Activated CD4-positive, alpha-beta T cell treated with anti-CD3 and anti-CD28 coated beads for 48 hours (primary cell): ENCODE results near the gene TMEM190.
A peak's percentile ranks its signal among the peaks of the same experiment; 100 is the strongest.

ENCODE experiments used
- DNase-seq: peaks from one replicate; pipeline ENCODE4 v3.0.0-alpha.2; 2020

TMEM190 gene

DNA sequence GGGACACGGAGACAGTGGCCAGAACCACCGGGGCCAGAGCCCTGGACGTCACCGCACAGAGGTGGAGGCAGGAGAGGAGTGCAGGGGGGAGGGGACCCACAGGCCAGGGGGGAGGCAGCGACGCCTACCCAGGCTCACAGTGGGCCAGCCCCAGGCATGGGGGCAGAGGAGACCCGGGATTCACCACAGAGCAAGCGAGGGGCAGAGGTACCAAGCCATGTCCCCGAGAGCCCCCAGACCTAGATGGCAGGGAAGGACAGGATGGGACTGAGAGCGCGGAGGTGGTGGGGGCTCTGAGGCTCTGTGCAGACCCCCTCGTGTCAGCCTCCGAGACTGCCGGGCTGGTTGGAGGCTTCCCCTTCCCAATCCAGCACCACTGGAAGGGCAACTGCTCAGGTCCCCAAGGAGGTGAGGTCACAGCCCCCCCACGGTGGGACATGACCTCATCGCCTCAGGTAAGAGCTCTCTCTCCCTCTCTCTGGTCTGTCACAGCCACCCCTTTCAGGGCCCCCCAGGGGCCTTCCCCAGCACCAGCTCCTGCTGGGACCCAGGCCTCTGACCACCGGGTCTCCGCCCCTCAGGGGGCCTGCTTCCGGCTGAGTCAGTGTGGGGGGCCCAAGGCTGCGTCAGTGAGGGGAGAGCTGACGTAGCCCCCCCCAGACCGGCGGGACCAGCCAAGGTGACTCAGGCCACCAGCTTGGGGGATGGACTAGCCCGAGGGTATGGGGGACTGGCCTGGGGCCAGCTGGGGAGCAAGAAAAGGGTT is 4.1 kb upstream of the TMEM190 start:
- peak; percentile 35 for DNase-seq

- DNase-seq = no peak
Measured at GRCh38 chr19:55373306-55373992, 3.2 kb upstream of the TMEM190 start.

DNA sequence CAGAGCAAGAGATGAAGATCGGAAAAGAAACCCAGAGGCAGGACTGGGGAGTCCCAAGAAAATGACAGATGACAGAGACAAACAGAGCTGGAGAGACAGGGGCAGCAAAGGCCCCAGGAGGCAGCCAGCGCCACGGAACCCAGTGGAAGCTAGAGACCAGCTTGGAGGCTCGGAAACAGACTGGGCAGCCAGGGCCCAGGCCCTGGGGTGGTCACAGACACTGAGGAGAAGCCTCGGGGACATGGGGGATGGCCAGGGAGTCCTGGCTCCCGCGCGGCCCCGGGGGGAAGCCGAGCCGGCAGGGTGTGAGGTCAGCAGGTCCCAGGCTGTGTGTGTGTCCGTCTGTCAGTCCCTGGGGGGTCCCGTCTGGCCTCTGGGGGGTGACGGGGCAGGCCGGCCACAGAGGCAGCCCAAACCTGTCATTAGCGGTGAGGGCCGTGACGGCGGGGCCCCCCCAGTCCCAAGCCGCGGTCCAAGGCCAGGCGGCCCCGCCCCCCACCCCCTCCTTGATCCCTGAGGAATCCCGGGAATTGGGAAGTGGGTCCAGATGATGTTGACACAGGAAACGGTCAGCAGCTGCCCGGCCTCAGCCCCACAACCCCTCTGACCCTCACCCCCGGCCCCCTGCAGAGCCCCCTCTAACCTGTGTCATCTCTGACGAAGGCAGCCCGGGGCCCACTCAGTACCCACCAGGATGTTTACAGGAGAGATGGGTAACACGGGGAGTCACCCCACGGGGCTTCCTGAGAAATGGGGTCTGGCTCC is 2.5 kb upstream of the TMEM190 start:
- no peak for DNase-seq

DNA sequence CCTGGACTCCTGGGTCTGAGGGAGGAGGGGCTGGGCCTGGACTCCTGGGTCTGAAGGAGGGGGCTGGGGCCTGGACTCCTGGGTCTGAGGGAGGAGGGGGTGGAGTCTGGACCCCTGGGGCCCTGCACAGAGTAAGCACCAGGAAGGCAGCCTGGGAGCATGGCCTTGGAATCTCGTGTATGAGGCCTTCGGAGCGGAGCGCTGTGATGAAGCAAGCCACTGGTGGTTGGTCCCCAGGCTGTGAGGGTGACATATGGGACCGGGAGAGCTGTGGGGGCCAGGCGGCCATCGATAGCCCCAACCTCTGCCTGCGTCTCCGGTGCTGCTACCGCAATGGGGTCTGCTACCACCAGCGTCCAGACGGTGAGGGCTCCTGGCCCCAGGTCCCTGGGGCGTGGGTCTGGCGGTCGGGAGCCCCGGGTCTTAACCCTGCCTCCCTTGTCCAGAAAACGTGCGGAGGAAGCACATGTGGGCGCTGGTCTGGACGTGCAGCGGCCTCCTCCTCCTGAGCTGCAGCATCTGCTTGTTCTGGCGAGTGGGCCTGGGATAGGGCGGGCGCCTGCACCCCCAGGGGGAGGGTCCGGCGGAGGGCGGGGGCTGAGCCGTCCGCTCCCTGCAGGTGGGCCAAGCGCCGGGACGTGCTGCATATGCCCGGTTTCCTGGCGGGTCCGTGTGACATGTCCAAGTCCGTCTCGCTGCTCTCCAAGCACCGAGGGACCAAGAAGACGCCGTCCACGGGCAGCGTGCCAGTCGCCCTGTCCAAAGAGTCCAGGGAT is 918 bp downstream of the TMEM190 start:
- DNase-seq = no peak

DNA sequence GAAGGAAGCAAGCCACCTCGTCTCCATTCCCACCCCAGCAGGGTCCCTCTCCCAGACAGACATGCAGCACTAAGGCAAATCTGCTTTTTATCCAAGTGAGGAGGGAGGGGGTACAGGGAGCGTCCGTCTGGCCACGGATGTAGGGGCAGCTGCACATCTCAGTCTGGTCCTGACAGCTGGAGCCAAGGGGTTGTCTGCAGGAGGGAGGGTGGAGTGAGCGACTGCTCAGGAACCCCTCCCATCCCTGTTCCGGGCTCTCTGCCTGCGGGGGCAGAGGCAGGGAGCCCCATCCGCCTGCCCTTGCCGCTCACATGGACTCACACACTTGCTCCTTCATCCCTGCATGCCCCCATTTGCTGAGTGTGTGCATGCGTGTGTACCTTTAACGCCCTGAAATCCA is 2.5 kb downstream of the TMEM190 start:
- DNase-seq = no peak

DNA sequence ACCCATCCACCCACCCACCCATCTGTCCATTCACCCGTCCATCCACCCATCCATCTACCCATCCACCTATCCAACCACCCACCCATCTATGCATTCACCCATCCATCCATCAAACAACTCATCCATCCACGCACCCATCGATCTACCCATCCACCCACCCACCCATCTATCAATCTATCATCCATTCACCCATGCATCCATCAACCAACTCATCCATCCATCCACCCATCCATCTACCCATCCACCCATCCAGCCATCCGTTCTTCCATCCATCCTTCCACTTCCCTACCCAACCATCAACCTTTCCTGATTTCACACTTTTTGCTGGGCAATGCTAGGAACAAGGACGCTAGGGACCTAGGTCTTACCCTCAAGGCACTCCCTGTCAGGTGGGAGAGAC is 5.4 kb downstream of the TMEM190 start:
- no peak for DNase-seq

GRCh38 chr19:55382522-55383054 is 6.0 kb downstream of the TMEM190 start:
- DNase-seq = no peak

- DNase-seq = peak; percentile 74
Measured at GRCh38 chr19:55383279-55384130, 6.9 kb downstream of the TMEM190 start.

DNA sequence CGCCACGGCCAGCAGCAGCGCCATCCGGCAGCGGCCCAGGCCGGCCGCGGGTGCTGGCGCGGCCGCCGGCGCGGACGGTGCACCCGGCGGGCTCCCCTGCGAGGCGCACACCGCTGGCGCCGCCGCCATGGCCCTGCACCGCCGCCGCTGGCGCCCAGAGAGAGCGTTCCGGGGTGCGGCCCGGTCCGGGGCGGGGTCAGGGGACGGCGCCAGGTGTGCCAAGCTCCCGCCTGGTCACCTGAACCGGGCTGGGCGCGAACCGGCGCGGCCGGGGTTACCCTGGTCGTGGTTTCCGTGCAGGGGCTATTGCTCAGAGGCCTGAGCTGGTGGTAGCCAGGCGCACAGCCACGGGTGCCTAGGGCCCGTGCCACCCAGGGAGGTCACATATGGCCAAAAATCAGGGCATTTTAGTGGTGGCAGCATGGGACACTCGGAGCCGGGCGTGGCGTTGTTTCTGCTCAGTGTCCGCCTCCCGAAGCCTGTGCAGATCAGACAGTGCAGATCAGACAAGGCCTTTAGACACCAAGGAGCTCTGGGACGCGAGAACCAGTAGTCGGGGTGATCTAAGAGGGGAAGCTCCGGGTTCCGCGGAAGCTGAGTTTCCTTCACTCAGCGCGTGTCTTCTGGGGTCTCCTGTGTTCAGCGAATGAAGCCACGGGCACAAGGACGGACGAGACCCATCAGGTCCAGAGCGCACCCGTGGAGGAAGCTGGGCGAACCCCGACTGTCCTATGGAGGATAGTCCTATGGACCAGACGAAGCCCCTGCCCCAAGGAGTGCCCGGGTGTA is 7.7 kb downstream of the TMEM190 start, which contains the start of gene TMEM238:
Gene TMEM238, minus strand, starts transcription at position 162 of the 789 bp plus-strand sequence. Its CDS starts 33 bp downstream, at position 129.
- DNase-seq = peak; percentile 51

DNA sequence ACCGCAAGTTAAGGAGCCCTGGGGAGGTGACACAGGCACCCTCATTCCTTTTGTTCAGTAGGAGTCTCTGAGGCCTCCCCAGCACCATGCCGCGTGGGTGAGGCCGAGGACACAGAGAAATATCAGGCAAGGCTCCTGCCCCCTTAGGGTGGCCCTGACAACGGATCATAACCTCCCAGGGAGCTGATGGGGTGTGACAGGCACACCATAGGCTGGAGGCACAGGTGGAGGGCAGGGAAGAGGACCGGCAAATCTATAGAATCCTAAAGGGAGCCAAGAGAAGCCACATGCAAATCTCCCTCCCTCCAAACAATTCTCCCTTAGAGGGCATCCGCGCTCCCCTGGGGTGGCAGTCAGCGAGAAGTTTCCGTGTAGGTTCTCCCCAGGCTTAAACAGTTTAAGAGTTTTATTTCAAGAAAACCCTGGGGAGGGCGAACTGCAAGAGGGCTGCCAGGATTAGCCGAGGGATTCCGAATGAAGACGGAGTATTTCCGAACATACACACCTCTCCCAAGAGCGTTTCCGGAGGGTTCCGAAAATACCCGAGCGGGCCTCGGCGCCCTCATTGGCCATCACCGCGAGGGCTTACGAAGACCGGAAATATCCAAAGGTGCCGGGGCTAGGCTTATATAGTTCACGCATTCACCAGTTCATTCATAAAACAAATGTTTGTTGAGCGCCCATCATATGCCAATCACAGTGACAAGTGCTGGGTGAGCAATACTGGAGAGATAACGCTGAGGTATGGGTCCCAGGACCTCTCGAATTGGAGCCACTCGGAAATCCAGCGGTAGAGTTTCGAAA is 8.5 kb downstream of the TMEM190 start:
- peak; percentile 98 for DNase-seq

- DNase-seq = peak; percentile 99
Measured at GRCh38 chr19:55385724-55386492, 9.3 kb downstream of the TMEM190 start, which contains the start of gene RPL28. Gene RPL28 (plus strand): TSS chr19:55385932. CDS start chr19:55386358, 426 bp downstream.

DNA sequence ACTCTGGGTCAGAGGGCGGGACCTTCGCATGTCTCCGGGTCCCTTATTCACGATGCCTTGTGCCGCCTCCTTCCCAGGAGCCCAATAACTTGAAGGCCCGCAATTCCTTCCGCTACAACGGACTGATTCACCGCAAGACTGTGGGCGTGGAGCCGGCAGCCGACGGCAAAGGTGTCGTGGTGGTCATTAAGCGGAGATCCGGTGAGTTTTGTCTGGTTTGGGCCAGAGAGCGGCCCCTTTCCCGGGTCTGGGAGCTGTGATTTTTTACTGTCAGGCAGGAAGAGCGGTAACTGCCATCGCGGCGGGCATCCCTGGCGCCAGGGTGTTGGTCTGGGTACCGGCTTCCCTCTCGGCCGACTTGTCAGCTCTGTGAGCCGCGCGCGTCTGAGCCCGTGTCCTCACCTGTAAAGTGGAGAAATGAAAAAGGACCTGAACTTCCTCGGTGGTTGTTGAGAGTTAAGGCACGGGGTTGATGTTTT is 9.9 kb downstream of the TMEM190 start:
- no peak for DNase-seq

DNA sequence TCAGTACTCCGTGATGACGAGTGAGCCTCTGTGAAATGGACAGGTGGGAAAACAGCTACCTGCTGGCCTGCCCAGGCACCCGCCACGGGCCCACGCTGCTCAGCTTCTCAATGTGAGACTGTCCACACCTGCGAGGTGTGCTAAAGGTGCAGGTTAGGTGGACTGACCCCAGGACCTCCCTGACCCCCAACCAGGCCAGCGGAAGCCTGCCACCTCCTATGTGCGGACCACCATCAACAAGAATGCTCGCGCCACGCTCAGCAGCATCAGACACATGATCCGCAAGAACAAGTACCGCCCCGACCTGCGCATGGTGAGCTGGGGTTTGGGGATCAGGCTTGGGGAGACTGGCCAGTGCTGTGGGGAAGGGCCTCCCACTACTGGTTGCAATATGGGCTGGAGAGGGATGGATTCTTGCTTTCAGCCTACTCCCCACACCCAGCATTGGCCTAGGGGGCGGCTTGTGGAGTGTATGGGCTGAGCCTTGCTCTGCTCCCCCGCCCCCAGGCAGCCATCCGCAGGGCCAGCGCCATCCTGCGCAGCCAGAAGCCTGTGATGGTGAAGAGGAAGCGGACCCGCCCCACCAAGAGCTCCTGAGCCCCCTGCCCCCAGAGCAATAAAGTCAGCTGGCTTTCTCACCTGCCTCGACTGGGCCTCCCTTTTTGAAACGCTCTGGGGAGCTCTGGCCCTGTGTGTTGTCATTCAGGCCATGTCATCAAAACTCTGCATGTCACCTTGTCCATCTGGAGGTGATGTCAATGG is 11.3 kb downstream of the TMEM190 start:
- DNase-seq = no peak

DNA sequence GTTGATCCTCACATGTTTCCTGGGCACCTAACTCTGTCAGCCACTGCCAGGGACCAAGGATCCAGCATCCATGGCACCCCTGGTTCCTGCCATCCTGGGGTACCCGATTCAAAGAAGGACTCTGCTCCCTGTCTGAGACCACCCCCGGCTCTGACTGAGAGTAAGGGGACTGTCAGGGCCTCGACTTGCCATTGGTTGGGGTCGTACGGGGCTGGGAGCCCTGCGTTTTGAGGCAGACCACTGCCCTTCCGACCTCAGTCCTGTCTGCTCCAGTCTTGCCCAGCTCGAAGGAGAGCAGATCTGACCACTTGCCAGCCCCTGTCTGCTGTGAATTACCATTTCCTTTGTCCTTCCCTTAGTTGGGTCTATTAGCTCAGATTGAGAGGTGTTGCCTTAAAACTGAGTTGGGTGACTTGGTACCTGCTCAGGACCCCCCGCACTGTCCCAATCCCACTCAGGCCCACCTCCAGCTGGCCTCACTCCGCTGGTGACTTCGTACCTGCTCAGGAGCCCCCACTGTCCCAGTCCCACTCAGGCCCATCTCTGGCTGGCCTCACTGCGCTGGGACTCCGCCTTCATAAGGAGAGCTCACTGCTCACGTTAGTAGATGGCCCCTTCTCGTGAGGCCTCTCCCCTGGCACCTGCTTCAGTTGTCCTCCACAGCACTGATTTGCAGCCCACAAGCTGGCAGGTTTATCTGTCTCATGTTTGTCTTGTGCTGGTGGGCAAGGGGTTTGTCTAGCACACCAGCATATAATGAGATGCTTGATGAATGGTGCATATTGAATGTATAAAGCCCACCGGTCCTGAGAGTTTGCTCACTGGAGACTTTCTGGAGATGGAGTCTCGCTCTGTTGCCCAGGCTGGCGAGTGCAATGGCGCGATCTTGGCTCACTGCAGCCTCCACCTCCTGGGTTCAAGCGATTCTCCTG is 13.0 kb downstream of the TMEM190 start:
- DNase-seq = no peak

GRCh38 chr19:55390461-55390880 is 13.8 kb downstream of the TMEM190 start:
- DNase-seq = no peak

GRCh38 chr19:55391191-55391670 is 14.6 kb downstream of the TMEM190 start:
- DNase-seq = no peak
